Parathyroid adenoma (tissue), 2 donors: ENCODE measurements around the gene ZNF415.

Experiments
- H2AFZ ChIP-seq: fragments of 300-600 bp; sonication (generic); one replicate; pipeline ENCODE4 v1.7.0; 2017; ENCODE audit warnings: antibody characterized with exemption, mild to moderate bottlenecking
- H3K27ac ChIP-seq: fragments of 300-600 bp; sonication (generic); one replicate; pipeline ENCODE4 v1.7.0; 2017
- H3K27me3 ChIP-seq: fragments of 300-600 bp; sonication (generic); one replicate; pipeline ENCODE4 v1.7.0; 2017; ENCODE audit warnings: low read length; ENCODE audit not compliant: control insufficient read depth, insufficient read depth
- H3K36me3 ChIP-seq: fragments of 300-600 bp; sonication (generic); one replicate; pipeline ENCODE4 v1.7.0; 2017; ENCODE audit warnings: low read length; ENCODE audit not compliant: control insufficient read depth, insufficient read depth
- H3K4me1 ChIP-seq: fragments of 300-600 bp; sonication (generic); one replicate; pipeline ENCODE4 v1.7.0; 2017; ENCODE audit warnings: control low read depth
- H3K4me2 ChIP-seq: fragments of 300-600 bp; sonication (generic); one replicate; pipeline ENCODE4 v1.7.0; 2017; ENCODE audit warnings: low read length
- H3K4me3 ChIP-seq: fragments of 300-600 bp; sonication (generic); one replicate; pipeline ENCODE4 v1.7.0; 2017; ENCODE audit warnings: low read depth, low read length
- H3K79me2 ChIP-seq: fragments of 300-600 bp; sonication (generic); one replicate; pipeline ENCODE4 v1.7.0; 2017; ENCODE audit warnings: control low read depth
- H3K9ac ChIP-seq: fragments of 300-600 bp; sonication (generic); one replicate; pipeline ENCODE4 v1.7.0; 2017; ENCODE audit warnings: mild to moderate bottlenecking
- H3K9me3 ChIP-seq: fragments of 300-600 bp; sonication (generic); one replicate; pipeline ENCODE4 v1.7.0; 2017; ENCODE audit warnings: low read length; ENCODE audit not compliant: control insufficient read depth
- TF ChIP-seq, protein P1 (sequence below): fragments of 300-600 bp; sonication (generic); IDR thresholded peaks from one replicate; pipeline ENCODE4 v1.7.0; 2017; ENCODE audit warnings: antibody characterized with exemption, mild to moderate bottlenecking
- donor health status: primary hyperparathyroidism.

ZNF415 gene

DNA sequence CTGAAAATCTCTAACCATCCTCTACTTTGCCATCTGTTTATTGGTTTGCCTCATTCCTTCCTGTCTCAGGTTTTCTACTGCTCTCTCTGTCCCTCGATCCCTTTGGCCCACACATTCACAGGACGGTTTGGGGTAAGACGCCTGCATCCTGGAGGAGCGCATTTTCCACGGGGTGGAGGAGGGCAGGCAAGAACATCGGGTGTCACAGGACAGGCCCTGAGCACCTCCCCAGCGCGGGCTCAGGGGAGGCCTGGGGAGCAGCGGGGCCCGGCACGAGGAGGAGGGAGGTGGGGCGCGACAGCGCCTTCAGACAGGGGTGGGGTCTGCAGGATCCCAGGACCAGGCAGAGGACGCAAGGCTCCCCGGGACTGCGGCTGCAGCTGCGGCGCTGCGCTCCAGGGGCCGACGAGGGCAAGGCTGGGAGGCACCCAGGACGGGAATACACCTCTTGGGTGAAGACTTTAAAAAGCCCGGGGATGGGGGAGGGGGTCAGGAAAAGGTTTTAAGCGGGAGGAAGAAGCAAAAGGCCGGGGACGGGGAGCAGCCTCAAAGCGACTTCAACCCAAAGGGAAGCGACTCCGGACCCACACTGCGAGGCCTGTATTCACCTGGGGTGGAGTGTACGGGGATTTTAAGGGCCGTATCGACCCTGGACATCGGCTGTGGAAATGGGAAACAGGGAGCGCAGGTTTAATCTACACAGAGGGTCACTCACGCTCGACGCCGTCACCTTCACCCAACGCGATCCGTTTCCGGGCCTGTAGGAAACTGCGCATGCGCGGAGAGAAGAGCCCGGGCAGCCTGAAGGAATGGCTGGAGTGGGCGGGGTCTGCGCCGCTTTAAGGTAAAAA is at the start of gene ZNF415:
Gene ZNF415, minus strand, starts transcription at position 770 of the 851 bp plus-strand sequence. CDS start 10,234 bp downstream, outside the sequence.
- no peaks in the 10 kb centered on the region for H3K27me3 ChIP-seq
- H3K9ac ChIP-seq = no peak within 1 kb of the TSS
- H3K36me3 ChIP-seq = no peaks in the 10 kb centered on the region
- peak within 1 kb of the TSS; percentile 75 for H2AFZ ChIP-seq
- peak within 1 kb of the TSS; percentile 88 for H3K4me3 ChIP-seq
- H3K27ac ChIP-seq = peak within 1 kb of the TSS; percentile 45
- H3K4me2 ChIP-seq = peak within 1 kb of the TSS; percentile 98
- TF ChIP-seq, protein P1, sequence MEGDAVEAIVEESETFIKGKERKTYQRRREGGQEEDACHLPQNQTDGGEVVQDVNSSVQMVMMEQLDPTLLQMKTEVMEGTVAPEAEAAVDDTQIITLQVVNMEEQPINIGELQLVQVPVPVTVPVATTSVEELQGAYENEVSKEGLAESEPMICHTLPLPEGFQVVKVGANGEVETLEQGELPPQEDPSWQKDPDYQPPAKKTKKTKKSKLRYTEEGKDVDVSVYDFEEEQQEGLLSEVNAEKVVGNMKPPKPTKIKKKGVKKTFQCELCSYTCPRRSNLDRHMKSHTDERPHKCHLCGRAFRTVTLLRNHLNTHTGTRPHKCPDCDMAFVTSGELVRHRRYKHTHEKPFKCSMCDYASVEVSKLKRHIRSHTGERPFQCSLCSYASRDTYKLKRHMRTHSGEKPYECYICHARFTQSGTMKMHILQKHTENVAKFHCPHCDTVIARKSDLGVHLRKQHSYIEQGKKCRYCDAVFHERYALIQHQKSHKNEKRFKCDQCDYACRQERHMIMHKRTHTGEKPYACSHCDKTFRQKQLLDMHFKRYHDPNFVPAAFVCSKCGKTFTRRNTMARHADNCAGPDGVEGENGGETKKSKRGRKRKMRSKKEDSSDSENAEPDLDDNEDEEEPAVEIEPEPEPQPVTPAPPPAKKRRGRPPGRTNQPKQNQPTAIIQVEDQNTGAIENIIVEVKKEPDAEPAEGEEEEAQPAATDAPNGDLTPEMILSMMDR = no peak
- H3K9me3 ChIP-seq = no peaks in the 10 kb centered on the region
- peaks cover 4% of the 10 kb centered on the region for H3K4me1 ChIP-seq
- peaks cover 3% of the 10 kb centered on the region for H3K79me2 ChIP-seq

DNA sequence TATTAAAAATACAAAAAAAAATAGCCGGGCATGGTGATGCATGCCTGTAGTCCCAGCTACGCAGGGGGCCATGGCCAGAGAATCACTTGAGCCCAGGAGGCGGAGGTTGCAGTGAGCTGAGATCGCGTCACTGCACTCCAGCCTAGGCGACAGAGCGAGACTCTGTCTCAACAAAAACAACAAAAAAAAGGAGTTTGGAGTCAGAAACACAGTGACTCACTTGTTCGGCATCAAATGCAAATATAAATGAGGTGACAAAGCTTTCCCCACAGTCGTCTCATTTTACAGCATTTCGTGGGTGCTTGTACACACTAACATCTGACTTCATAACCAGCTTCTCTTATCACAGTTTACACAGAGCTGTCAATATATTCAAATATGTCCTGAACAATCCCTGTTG is 49.5 kb upstream of the ZNF415 start:
- Histone ChIP-seq H3K4me2 (no peak overlapping the region), H3K27me3 (no peaks in the 10 kb centered on the region), H3K27ac (no peak overlapping the region), H3K9ac (no peak overlapping the region), H3K4me3 (no peak overlapping the region), H3K36me3 (no peaks in the 10 kb centered on the region), H3K9me3 (no peaks in the 10 kb centered on the region), H2AFZ (no peak overlapping the region), H3K4me1 (no peaks in the 10 kb centered on the region), H3K79me2 (no peaks in the 10 kb centered on the region)
- TF ChIP-seq, protein P1 = no peak

DNA sequence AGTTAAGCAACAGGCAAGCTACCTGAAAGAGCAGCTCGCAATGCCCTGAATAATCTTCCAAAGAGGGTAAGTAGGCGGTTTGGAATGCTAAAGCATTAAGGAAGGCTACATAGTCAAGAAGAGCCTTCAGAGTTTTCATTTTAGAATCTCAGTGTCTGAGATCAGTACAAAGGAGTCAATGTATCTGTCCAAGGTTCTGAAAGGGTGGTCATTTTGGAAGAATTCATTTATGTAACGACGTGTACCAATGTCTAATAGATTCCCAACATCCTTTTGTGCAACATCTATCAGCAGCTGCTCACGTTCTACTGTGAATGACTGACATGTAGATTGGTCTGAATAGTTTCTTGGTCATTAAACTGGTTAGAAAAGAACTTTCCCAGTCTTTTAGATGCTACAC is 45.3 kb upstream of the ZNF415 start:
- H3K36me3 ChIP-seq = no peaks in the 10 kb centered on the region
- H3K4me2 ChIP-seq = no peak overlapping the region
- H3K27ac ChIP-seq = no peak overlapping the region
- no peak overlapping the region for H3K4me3 ChIP-seq
- no peaks in the 10 kb centered on the region for H3K79me2 ChIP-seq
- TF ChIP-seq, protein P1 = no peak
- no peak overlapping the region for H2AFZ ChIP-seq
- no peaks in the 10 kb centered on the region for H3K4me1 ChIP-seq
- H3K9ac ChIP-seq = no peak overlapping the region
- no peaks in the 10 kb centered on the region for H3K9me3 ChIP-seq
- H3K27me3 ChIP-seq = no peaks in the 10 kb centered on the region

DNA sequence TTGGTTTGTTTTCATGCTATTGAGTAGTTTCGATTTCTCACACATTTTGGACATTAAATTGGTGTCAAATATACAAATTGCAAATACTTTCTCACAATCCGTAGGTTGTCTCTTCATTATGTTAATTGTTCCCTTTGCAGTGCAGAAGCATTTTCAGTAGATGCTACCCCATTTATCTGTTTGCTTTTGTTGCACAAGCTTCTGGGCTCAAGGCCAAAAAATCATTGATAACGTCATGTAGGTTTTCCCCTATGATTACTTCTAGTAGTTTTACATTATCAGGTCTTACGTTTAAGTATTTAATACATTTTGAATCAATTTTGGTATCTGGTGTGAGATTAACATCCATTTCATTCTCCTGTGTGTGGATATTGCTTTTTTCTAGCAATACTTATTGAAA is 40.2 kb upstream of the ZNF415 start:
- H3K4me2 ChIP-seq = no peak overlapping the region
- no peak overlapping the region for H2AFZ ChIP-seq
- H3K9ac ChIP-seq = no peak overlapping the region
- no peaks in the 10 kb centered on the region for H3K79me2 ChIP-seq
- H3K4me1 ChIP-seq = no peaks in the 10 kb centered on the region
- no peak overlapping the region for H3K4me3 ChIP-seq
- H3K27ac ChIP-seq = no peak overlapping the region
- no peaks in the 10 kb centered on the region for H3K9me3 ChIP-seq
- no peaks in the 10 kb centered on the region for H3K36me3 ChIP-seq
- no peaks in the 10 kb centered on the region for H3K27me3 ChIP-seq
- TF ChIP-seq, protein P1 = no peak

DNA sequence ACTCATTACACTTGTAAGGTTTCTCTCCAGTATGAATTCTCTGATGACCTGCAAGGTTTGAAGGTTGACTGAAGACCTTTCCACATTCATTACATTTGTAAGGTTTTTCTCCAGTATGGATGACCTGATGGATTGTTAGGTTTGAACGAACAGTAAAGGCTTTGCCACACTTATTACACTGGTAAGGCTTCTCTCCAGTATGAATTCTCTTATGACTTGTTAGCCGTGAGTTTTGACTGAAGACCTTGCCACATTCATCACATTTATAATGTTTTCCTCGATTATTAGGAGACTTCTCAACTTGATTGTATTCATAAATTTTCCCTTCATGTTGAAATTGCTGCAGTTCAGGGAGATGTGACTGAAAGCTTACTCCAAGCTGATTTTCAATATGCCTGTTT is 33.0 kb upstream of the ZNF415 start:
- Histone ChIP-seq H3K27me3 (no peaks in the 10 kb centered on the region), H2AFZ (no peak overlapping the region), H3K9me3 (no peaks in the 10 kb centered on the region), H3K36me3 (no peaks in the 10 kb centered on the region), H3K79me2 (no peaks in the 10 kb centered on the region), H3K4me3 (no peak overlapping the region), H3K4me1 (no peaks in the 10 kb centered on the region), H3K4me2 (no peak overlapping the region), H3K27ac (no peak overlapping the region), H3K9ac (no peak overlapping the region)
- TF ChIP-seq, protein P1 = no peak
